Thyroid gland (tissue), 4 donors: Measurements from ENCODE around the gene COL9A3.

Experiments used
- CTCF ChIP-seq, 6 experiments: fragments of 200-600 bp in 3 of 6; fragments of 450-650 bp in 3 of 6; sonication (generic) in 3 of 6; IDR thresholded peaks; one replicate each; pipeline ENCODE4 v1.5.1; 2016 to 2019; ENCODE audit warnings: antibody characterized with exemption in 6 of 6, mild to moderate bottlenecking in 2 of 6, inconsistent platforms in 1 of 6, moderate library complexity in 1 of 6
- POLR2A ChIP-seq, 2 donors: fragments of 450-650 bp; IDR thresholded peaks; one replicate each; pipeline ENCODE4 v1.6.1; 2017; ENCODE audit warnings: antibody characterized with exemption in 2 of 2, mild to moderate bottlenecking in 2 of 2, moderate library complexity in 1 of 2

- TF ChIP-seq POLR2A (IDR thresholded peaks at IDR 0.05) (no peak), CTCF (IDR thresholded peaks at IDR 0.05) (peak; percentile 79 to 93 (median 84))
These were observed 25.3 kb upstream of the COL9A3 start for GRCh38 chr20:62791301-62792181.
